ENCODE measurements around the gene LY6G6C.

Gene LY6G6C

GRCh38 chr6:31692353-31692752 lies 29.2 kb downstream of the LY6G6C start:
- no peak for DNase-seq
- no peaks in the 10 kb centered on the region for H3K9me3 ChIP-seq (ENCODE audit: control insufficient read depth, low read length)
- H3K4me3 ChIP-seq (ENCODE audit: insufficient read depth, low read depth, low read length, poor library complexity, severe bottlenecking), result no peak overlapping the region
- no peaks in the 10 kb centered on the region for H3K4me1 ChIP-seq (ENCODE audit: control insufficient read depth, insufficient read depth, low read length, poor library complexity, severe bottlenecking)
- no peaks in the 10 kb centered on the region for H3K27me3 ChIP-seq (replicated peaks; ENCODE audit: control insufficient read depth, insufficient read depth, low read length, poor library complexity, severe bottlenecking)
- H3K36me3 ChIP-seq (ENCODE audit: control insufficient read depth, insufficient read depth, low read length), result peaks cover 79% of the 10 kb centered on the region
- no peak overlapping the region for H3K27ac ChIP-seq (ENCODE audit: insufficient read depth, low read length, poor library complexity, severe bottlenecking)

DNA sequence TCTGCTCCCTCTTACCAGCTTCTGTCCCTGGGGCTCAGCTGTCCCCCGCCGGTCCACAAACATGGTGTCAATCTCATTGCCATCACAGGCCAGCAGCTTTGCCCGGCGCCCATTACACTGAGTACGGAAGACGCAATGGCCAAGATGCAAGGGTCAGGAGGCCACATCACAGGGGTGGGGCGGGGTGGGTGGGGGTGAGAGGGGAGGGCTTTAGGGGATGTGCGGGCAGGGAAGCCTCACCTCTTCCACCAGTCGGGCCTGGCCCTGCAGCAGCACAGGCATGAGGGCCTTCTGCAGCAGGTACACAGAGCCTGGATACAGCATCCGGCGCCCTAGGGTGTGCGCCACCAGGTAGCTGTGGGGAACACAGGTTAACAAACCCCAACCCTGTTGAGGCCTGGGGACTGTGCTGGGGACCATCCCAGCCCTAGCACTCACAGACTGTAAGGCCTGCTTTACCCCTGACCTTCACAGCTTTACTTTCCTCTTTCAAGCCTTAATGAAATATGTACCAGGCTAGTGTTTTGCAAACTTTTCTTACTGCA lies 29.9 kb downstream of the LY6G6C start:
- no peak for DNase-seq
- no peak overlapping the region for H3K4me3 ChIP-seq (ENCODE audit: insufficient read depth, low read depth, low read length, poor library complexity, severe bottlenecking)
- H3K4me1 ChIP-seq (ENCODE audit: control insufficient read depth, insufficient read depth, low read length, poor library complexity, severe bottlenecking), result no peaks in the 10 kb centered on the region
- no peaks in the 10 kb centered on the region for H3K27me3 ChIP-seq (replicated peaks; ENCODE audit: control insufficient read depth, insufficient read depth, low read length, poor library complexity, severe bottlenecking)
- H3K27ac ChIP-seq (ENCODE audit: insufficient read depth, low read length, poor library complexity, severe bottlenecking), result no peak overlapping the region
- peaks cover 82% of the 10 kb centered on the region for H3K36me3 ChIP-seq (ENCODE audit: control insufficient read depth, insufficient read depth, low read length)
- H3K9me3 ChIP-seq (ENCODE audit: control insufficient read depth, low read length), result no peaks in the 10 kb centered on the region

- Histone ChIP-seq H3K4me1 (ENCODE audit: control insufficient read depth, insufficient read depth, low read length, poor library complexity, severe bottlenecking) (no peaks in the 10 kb centered on the region), H3K36me3 (ENCODE audit: control insufficient read depth, insufficient read depth, low read length) (peaks cover 82% of the 10 kb centered on the region), H3K27ac (ENCODE audit: insufficient read depth, low read length, poor library complexity, severe bottlenecking) (no peak overlapping the region), H3K27me3 (replicated peaks; ENCODE audit: control insufficient read depth, insufficient read depth, low read length, poor library complexity, severe bottlenecking) (no peaks in the 10 kb centered on the region), H3K4me3 (ENCODE audit: insufficient read depth, low read depth, low read length, poor library complexity, severe bottlenecking) (no peak overlapping the region), H3K9me3 (ENCODE audit: control insufficient read depth, low read length) (no peaks in the 10 kb centered on the region)
- DNase-seq, result no peak
Observed at GRCh38 chr6:31691078-31691463, 30.5 kb downstream of the LY6G6C start.

GRCh38 chr6:31690231-31691077 lies 31.1 kb downstream of the LY6G6C start:
- Histone ChIP-seq H3K4me3 (ENCODE audit: insufficient read depth, low read depth, low read length, poor library complexity, severe bottlenecking) (no peak overlapping the region), H3K27me3 (replicated peaks; ENCODE audit: control insufficient read depth, insufficient read depth, low read length, poor library complexity, severe bottlenecking) (no peaks in the 10 kb centered on the region), H3K9me3 (ENCODE audit: control insufficient read depth, low read length) (no peaks in the 10 kb centered on the region), H3K27ac (ENCODE audit: insufficient read depth, low read length, poor library complexity, severe bottlenecking) (no peak overlapping the region), H3K4me1 (ENCODE audit: control insufficient read depth, insufficient read depth, low read length, poor library complexity, severe bottlenecking) (no peaks in the 10 kb centered on the region), H3K36me3 (ENCODE audit: control insufficient read depth, insufficient read depth, low read length) (peaks cover 84% of the 10 kb centered on the region)
- DNase-seq, result no peak

- H3K27ac ChIP-seq (ENCODE audit: insufficient read depth, low read length, poor library complexity, severe bottlenecking), result no peak overlapping the region
- H3K4me1 ChIP-seq (ENCODE audit: control insufficient read depth, insufficient read depth, low read length, poor library complexity, severe bottlenecking), result no peaks in the 10 kb centered on the region
- no peak overlapping the region for H3K4me3 ChIP-seq (ENCODE audit: insufficient read depth, low read depth, low read length, poor library complexity, severe bottlenecking)
- H3K36me3 ChIP-seq (ENCODE audit: control insufficient read depth, insufficient read depth, low read length), result peaks cover 76% of the 10 kb centered on the region
- no peaks in the 10 kb centered on the region for H3K9me3 ChIP-seq (ENCODE audit: control insufficient read depth, low read length)
- H3K27me3 ChIP-seq (replicated peaks; ENCODE audit: control insufficient read depth, insufficient read depth, low read length, poor library complexity, severe bottlenecking), result no peaks in the 10 kb centered on the region
- DNase-seq, result no peak
Observed at GRCh38 chr6:31689249-31690110, 32.1 kb downstream of the LY6G6C start.

- Histone ChIP-seq H3K36me3 (ENCODE audit: control insufficient read depth, insufficient read depth, low read length) (peaks cover 65% of the 10 kb centered on the region), H3K9me3 (ENCODE audit: control insufficient read depth, low read length) (no peaks in the 10 kb centered on the region), H3K4me3 (ENCODE audit: insufficient read depth, low read depth, low read length, poor library complexity, severe bottlenecking) (no peak overlapping the region), H3K27me3 (replicated peaks; ENCODE audit: control insufficient read depth, insufficient read depth, low read length, poor library complexity, severe bottlenecking) (no peaks in the 10 kb centered on the region), H3K27ac (ENCODE audit: insufficient read depth, low read length, poor library complexity, severe bottlenecking) (no peak overlapping the region), H3K4me1 (ENCODE audit: control insufficient read depth, insufficient read depth, low read length, poor library complexity, severe bottlenecking) (no peaks in the 10 kb centered on the region)
- DNase-seq, result no peak
Observed at GRCh38 chr6:31687860-31688693, 33.5 kb downstream of the LY6G6C start.

- Histone ChIP-seq H3K4me3 (ENCODE audit: insufficient read depth, low read depth, low read length, poor library complexity, severe bottlenecking) (no peak overlapping the region), H3K36me3 (ENCODE audit: control insufficient read depth, insufficient read depth, low read length) (peaks cover 60% of the 10 kb centered on the region), H3K9me3 (ENCODE audit: control insufficient read depth, low read length) (no peaks in the 10 kb centered on the region), H3K27ac (ENCODE audit: insufficient read depth, low read length, poor library complexity, severe bottlenecking) (no peak overlapping the region), H3K27me3 (replicated peaks; ENCODE audit: control insufficient read depth, insufficient read depth, low read length, poor library complexity, severe bottlenecking) (no peaks in the 10 kb centered on the region), H3K4me1 (ENCODE audit: control insufficient read depth, insufficient read depth, low read length, poor library complexity, severe bottlenecking) (no peaks in the 10 kb centered on the region)
- DNase-seq, result no peak
Observed at GRCh38 chr6:31687321-31687720, 34.2 kb downstream of the LY6G6C start.

DNA sequence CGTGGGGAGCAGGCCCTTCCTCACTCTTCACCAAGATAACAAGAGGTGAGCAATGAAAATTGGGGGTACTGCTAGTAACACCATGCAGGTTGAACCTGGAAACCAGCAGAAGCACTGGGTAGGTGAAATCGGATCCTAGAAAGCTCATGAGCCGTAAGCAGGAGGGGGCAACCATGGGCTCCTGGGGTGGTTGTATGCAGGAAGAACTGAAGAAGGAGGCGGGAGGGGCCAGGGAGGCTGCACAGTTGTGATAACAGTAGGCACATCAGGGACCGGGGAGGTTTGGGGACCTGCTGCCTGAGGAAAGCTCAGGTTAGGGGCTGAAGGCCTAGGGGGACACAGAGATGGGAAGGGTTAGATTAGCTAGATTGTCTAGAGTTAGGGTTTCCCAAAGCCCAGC lies 35.1 kb downstream of the LY6G6C start:
- DNase-seq, result no peak
- Histone ChIP-seq H3K27ac (ENCODE audit: insufficient read depth, low read length, poor library complexity, severe bottlenecking) (no peak overlapping the region), H3K9me3 (ENCODE audit: control insufficient read depth, low read length) (no peaks in the 10 kb centered on the region), H3K4me1 (ENCODE audit: control insufficient read depth, insufficient read depth, low read length, poor library complexity, severe bottlenecking) (peaks cover 3% of the 10 kb centered on the region), H3K27me3 (replicated peaks; ENCODE audit: control insufficient read depth, insufficient read depth, low read length, poor library complexity, severe bottlenecking) (no peaks in the 10 kb centered on the region), H3K36me3 (ENCODE audit: control insufficient read depth, insufficient read depth, low read length) (peaks cover 57% of the 10 kb centered on the region), H3K4me3 (ENCODE audit: insufficient read depth, low read depth, low read length, poor library complexity, severe bottlenecking) (no peak overlapping the region)

GRCh38 chr6:31683591-31683990 lies 38.0 kb downstream of the LY6G6C start:
- DNase-seq, result no peak
- no peak overlapping the region for H3K4me3 ChIP-seq (ENCODE audit: insufficient read depth, low read depth, low read length, poor library complexity, severe bottlenecking)
- H3K27me3 ChIP-seq (replicated peaks; ENCODE audit: control insufficient read depth, insufficient read depth, low read length, poor library complexity, severe bottlenecking), result no peaks in the 10 kb centered on the region
- no peak overlapping the region for H3K27ac ChIP-seq (ENCODE audit: insufficient read depth, low read length, poor library complexity, severe bottlenecking)
- H3K36me3 ChIP-seq (ENCODE audit: control insufficient read depth, insufficient read depth, low read length), result peaks cover 28% of the 10 kb centered on the region
- H3K9me3 ChIP-seq (ENCODE audit: control insufficient read depth, low read length), result no peaks in the 10 kb centered on the region
- peaks cover 10% of the 10 kb centered on the region for H3K4me1 ChIP-seq (ENCODE audit: control insufficient read depth, insufficient read depth, low read length, poor library complexity, severe bottlenecking)
